ENCODE data around the gene THAP4. TPM values are rescaled to one million over a fixed set of nuclear protein-coding genes. Genes with fewer than 3 reads are reported as not detected.

The THAP4 gene
- total and polyA plus RNA-seq, 2 of the 13 experiments (the other 11 are each of a cell fraction or from before 2014, with no cell fraction given) = 59.7 to 75.7 TPM

GRCh38 chr2:241540771-241541561 is 96.0 kb downstream of the THAP4 start (continued):
- no peak for TF ChIP-seq ZSCAN5A (CRISPR knock-in tag; IDR thresholded peaks at IDR 0.05; ENCODE audit: borderline replicate concordance)
- TF ChIP-seq ZNF331 (CRISPR knock-in tag; IDR thresholded peaks at IDR 0.05) = 0 out of 2 replicates have a peak, but pooled peaks have one; percentile 20
- no peak for TF ChIP-seq TCF7L2 (IDR thresholded peaks at IDR 0.05; ENCODE audit: low read depth, low read length)
- TF ChIP-seq HNF1A (IDR thresholded peaks at IDR 0.05; ENCODE audit: low read depth) = no peak
- TF ChIP-seq HNF1A (CRISPR knock-in tag; IDR thresholded peaks at IDR 0.05; ENCODE audit: borderline replicate concordance) = 0 out of 2 replicates have a peak, but pooled peaks have one; percentile 29
- no peak for TF ChIP-seq TFDP1 (CRISPR knock-in tag; IDR thresholded peaks at IDR 0.05; ENCODE audit: borderline replicate concordance)
- TF ChIP-seq TAF1 (CRISPR knock-in tag; IDR thresholded peaks at IDR 0.05) = no peak
- no peak for TF ChIP-seq MBD4 (IDR thresholded peaks at IDR 0.05; ENCODE audit: borderline replicate concordance, low read length)
- no peak for TF ChIP-seq EZH2 (conservative IDR thresholded peaks at IDR 0.05; ENCODE audit: low read depth, low read length)
- TF ChIP-seq SSRP1 (CRISPR knock-in tag; IDR thresholded peaks at IDR 0.05) = no peak
- TF ChIP-seq HOXA3 (CRISPR knock-in tag; IDR thresholded peaks at IDR 0.05) = peak; percentile 53; the same call in 1 of the 2 replicates
- TF ChIP-seq KMT2A (CRISPR knock-in tag; IDR thresholded peaks at IDR 0.05) = no peak
- no peak for TF ChIP-seq SOX6 (IDR thresholded peaks at IDR 0.05)
- peak; percentile 17; the same call in 1 of the 2 replicates for TF ChIP-seq SOX6 (CRISPR knock-in tag; IDR thresholded peaks at IDR 0.05)
- no peak for TF ChIP-seq POGZ (CRISPR knock-in tag; IDR thresholded peaks at IDR 0.05)
- no peak for TF ChIP-seq MTF1 (CRISPR knock-in tag; IDR thresholded peaks at IDR 0.05)
- no peak for TF ChIP-seq ZNF781 (CRISPR knock-in tag; IDR thresholded peaks at IDR 0.05; ENCODE audit: borderline replicate concordance, not compliant biosample characterization)
- TF ChIP-seq SIX1 (CRISPR knock-in tag; IDR thresholded peaks at IDR 0.05; ENCODE audit: borderline replicate concordance) = no peak
- no peak for TF ChIP-seq SETDB1 (CRISPR knock-in tag; IDR thresholded peaks at IDR 0.05; ENCODE audit: borderline replicate concordance)
- TF ChIP-seq ZNF761 (CRISPR knock-in tag; conservative IDR thresholded peaks at IDR 0.05) = 0 out of 2 replicates have a peak, but pooled peaks have one; percentile 22
- no peak for TF ChIP-seq NCOA2 (CRISPR knock-in tag; IDR thresholded peaks at IDR 0.05)
- no peak for TF ChIP-seq BORCS8-MEF2B (CRISPR knock-in tag; IDR thresholded peaks at IDR 0.05)
- no peak for TF ChIP-seq ZNF557 (CRISPR knock-in tag; IDR thresholded peaks at IDR 0.05)
- no peak for TF ChIP-seq AHR (CRISPR knock-in tag; IDR thresholded peaks at IDR 0.05)
- peak; percentile 71 for TF ChIP-seq SP4 (CRISPR knock-in tag; IDR thresholded peaks at IDR 0.05)
- peak; percentile 51; the same call in 1 of the 2 replicates for TF ChIP-seq SAP130 (CRISPR knock-in tag; IDR thresholded peaks at IDR 0.05; ENCODE audit: low read depth)
